ENCODE data around the gene BACE2. TPM values are rescaled to one million over a fixed set of nuclear protein-coding genes. Genes with fewer than 3 reads are reported as not detected.
A peak's percentile ranks its signal among the peaks of the same experiment; 100 is the strongest.

Gene BACE2
- total and polyA plus RNA-seq, 4 donors: 9.2 to 36.0 (median 28.2) TPM

- Histone ChIP-seq H3K36me3 (ENCODE audit: control insufficient read depth, insufficient read depth, low read length) (no peaks in the 10 kb centered on the region), H3K27ac (ENCODE audit: low read depth, low read length) (no peak overlapping the region), H3K4me1 (ENCODE audit: control insufficient read depth, insufficient read depth, low read length) (peaks cover 3% of the 10 kb centered on the region), H3K27me3 (ENCODE audit: control insufficient read depth, insufficient read depth, low read length) (no peaks in the 10 kb centered on the region), H3K9me3 (ENCODE audit: control insufficient read depth, insufficient read depth, low read length) (no peaks in the 10 kb centered on the region), H3K4me3 (ENCODE audit: low read depth, low read length) (no peak overlapping the region)
- WGBS (ENCODE audit: insufficient coverage): 63% methylated on average over 13 of the region's 13 CpGs
- peak in 1 of 6 donors; percentile 59 for DNase-seq (ENCODE audit: low read depth in 4 of 6, low spot score in 6 of 6)
Measured at GRCh38 chr21:41147096-41147978, 20.6 kb upstream of the BACE2 start.

- no peak overlapping the region for H3K27ac ChIP-seq (ENCODE audit: low read depth, low read length)
- DNase-seq (ENCODE audit: low read depth in 4 of 6, low spot score in 6 of 6): no peak
- H3K9me3 ChIP-seq (ENCODE audit: control insufficient read depth, insufficient read depth, low read length): no peaks in the 10 kb centered on the region
- H3K36me3 ChIP-seq (ENCODE audit: control insufficient read depth, insufficient read depth, low read length): no peaks in the 10 kb centered on the region
- H3K4me3 ChIP-seq (ENCODE audit: low read depth, low read length): no peak overlapping the region
- WGBS (ENCODE audit: insufficient coverage): no CpG with 5 or more reads among the region's 6 CpGs
- no peaks in the 10 kb centered on the region for H3K4me1 ChIP-seq (ENCODE audit: control insufficient read depth, insufficient read depth, low read length)
- H3K27me3 ChIP-seq (ENCODE audit: control insufficient read depth, insufficient read depth, low read length): no peaks in the 10 kb centered on the region
Measured at GRCh38 chr21:41147979-41148355, 20.0 kb upstream of the BACE2 start.

DNA sequence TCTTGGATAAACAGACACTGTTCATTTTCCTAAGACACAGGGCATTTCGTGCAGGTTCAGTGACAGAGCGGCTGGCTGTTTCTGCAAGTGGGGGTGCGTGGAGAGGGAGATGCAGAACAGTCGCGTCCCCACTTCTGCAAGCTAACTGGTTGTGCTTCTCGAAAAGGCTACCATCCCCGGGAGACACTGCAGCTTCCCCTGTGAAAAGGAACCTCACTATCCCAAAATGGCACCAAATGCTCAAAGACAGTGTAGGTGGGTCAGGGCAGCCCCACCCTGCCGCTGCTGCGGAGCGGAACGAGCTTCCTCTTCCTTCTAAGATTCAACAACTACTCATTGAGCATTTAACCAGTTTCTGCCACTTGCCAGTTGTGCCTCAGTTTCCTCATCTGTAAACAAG, 19.2 kb upstream of the BACE2 start:
- no peaks in the 10 kb centered on the region for H3K36me3 ChIP-seq (ENCODE audit: control insufficient read depth, insufficient read depth, low read length)
- no peaks in the 10 kb centered on the region for H3K4me1 ChIP-seq (ENCODE audit: control insufficient read depth, insufficient read depth, low read length)
- 95% methylated on average over 6 of the region's 11 CpGs for WGBS (ENCODE audit: insufficient coverage)
- H3K27ac ChIP-seq (ENCODE audit: low read depth, low read length): no peak overlapping the region
- DNase-seq (ENCODE audit: low read depth in 4 of 6, low spot score in 6 of 6): no peak
- no peaks in the 10 kb centered on the region for H3K9me3 ChIP-seq (ENCODE audit: control insufficient read depth, insufficient read depth, low read length)
- H3K27me3 ChIP-seq (ENCODE audit: control insufficient read depth, insufficient read depth, low read length): no peaks in the 10 kb centered on the region
- H3K4me3 ChIP-seq (ENCODE audit: low read depth, low read length): no peak overlapping the region

- DNase-seq (ENCODE audit: low read depth in 4 of 6, low spot score in 6 of 6): no peak
- H3K4me3 ChIP-seq (ENCODE audit: low read depth, low read length): no peak overlapping the region
- no peak overlapping the region for H3K27ac ChIP-seq (ENCODE audit: low read depth, low read length)
- 74% methylated on average over 6 of the region's 6 CpGs for WGBS (ENCODE audit: insufficient coverage)
- H3K9me3 ChIP-seq (ENCODE audit: control insufficient read depth, insufficient read depth, low read length): no peaks in the 10 kb centered on the region
- H3K4me1 ChIP-seq (ENCODE audit: control insufficient read depth, insufficient read depth, low read length): no peaks in the 10 kb centered on the region
- no peaks in the 10 kb centered on the region for H3K36me3 ChIP-seq (ENCODE audit: control insufficient read depth, insufficient read depth, low read length)
- H3K27me3 ChIP-seq (ENCODE audit: control insufficient read depth, insufficient read depth, low read length): no peaks in the 10 kb centered on the region
Measured at GRCh38 chr21:41149199-41149598, 18.8 kb upstream of the BACE2 start.

DNA sequence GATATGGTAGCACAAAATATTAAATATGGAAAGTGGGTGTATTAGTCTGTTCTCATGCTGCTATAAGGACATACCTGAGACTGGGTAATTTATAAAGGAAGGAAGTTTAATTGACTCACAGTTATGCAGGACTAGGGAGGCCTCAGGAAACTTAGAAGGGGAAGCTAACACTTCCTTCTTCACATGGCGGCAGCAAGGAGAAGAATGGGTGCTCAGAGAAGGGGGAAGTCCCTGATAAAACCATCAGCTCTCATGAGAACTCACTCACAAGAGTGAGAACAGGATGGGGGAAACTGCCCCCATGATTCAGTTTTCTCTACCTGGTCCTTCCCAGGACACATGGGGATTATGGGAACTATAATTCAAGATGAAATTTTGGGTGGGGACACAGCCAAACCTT, 15.8 kb upstream of the BACE2 start:
- Histone ChIP-seq H3K4me1 (ENCODE audit: control insufficient read depth, insufficient read depth, low read length) (no peaks in the 10 kb centered on the region), H3K9me3 (ENCODE audit: control insufficient read depth, insufficient read depth, low read length) (no peaks in the 10 kb centered on the region), H3K36me3 (ENCODE audit: control insufficient read depth, insufficient read depth, low read length) (no peaks in the 10 kb centered on the region), H3K27me3 (ENCODE audit: control insufficient read depth, insufficient read depth, low read length) (no peaks in the 10 kb centered on the region), H3K4me3 (ENCODE audit: low read depth, low read length) (no peak overlapping the region), H3K27ac (ENCODE audit: low read depth, low read length) (no peak overlapping the region)
- DNase-seq (ENCODE audit: low read depth in 4 of 6, low spot score in 6 of 6): no peak
- WGBS (ENCODE audit: insufficient coverage): no CpG with 5 or more reads among the region's 1 CpG

- Histone ChIP-seq H3K36me3 (ENCODE audit: control insufficient read depth, insufficient read depth, low read length) (no peaks in the 10 kb centered on the region), H3K9me3 (ENCODE audit: control insufficient read depth, insufficient read depth, low read length) (no peaks in the 10 kb centered on the region), H3K4me3 (ENCODE audit: low read depth, low read length) (no peak overlapping the region), H3K4me1 (ENCODE audit: control insufficient read depth, insufficient read depth, low read length) (no peaks in the 10 kb centered on the region), H3K27me3 (ENCODE audit: control insufficient read depth, insufficient read depth, low read length) (no peaks in the 10 kb centered on the region), H3K27ac (ENCODE audit: low read depth, low read length) (no peak overlapping the region)
- no peak for DNase-seq (ENCODE audit: low read depth in 4 of 6, low spot score in 6 of 6)
Measured at GRCh38 chr21:41153443-41153842, 14.5 kb upstream of the BACE2 start.

- H3K4me1 ChIP-seq (ENCODE audit: control insufficient read depth, insufficient read depth, low read length): no peaks in the 10 kb centered on the region
- no peak overlapping the region for H3K4me3 ChIP-seq (ENCODE audit: low read depth, low read length)
- no peaks in the 10 kb centered on the region for H3K36me3 ChIP-seq (ENCODE audit: control insufficient read depth, insufficient read depth, low read length)
- H3K27ac ChIP-seq (ENCODE audit: low read depth, low read length): no peak overlapping the region
- no peaks in the 10 kb centered on the region for H3K27me3 ChIP-seq (ENCODE audit: control insufficient read depth, insufficient read depth, low read length)
- H3K9me3 ChIP-seq (ENCODE audit: control insufficient read depth, insufficient read depth, low read length): no peaks in the 10 kb centered on the region
- DNase-seq (ENCODE audit: low read depth in 4 of 6, low spot score in 6 of 6): no peak
- no CpG with 5 or more reads among the region's 5 CpGs for WGBS (ENCODE audit: insufficient coverage)
Measured at GRCh38 chr21:41156142-41156541, 11.8 kb upstream of the BACE2 start.

DNA sequence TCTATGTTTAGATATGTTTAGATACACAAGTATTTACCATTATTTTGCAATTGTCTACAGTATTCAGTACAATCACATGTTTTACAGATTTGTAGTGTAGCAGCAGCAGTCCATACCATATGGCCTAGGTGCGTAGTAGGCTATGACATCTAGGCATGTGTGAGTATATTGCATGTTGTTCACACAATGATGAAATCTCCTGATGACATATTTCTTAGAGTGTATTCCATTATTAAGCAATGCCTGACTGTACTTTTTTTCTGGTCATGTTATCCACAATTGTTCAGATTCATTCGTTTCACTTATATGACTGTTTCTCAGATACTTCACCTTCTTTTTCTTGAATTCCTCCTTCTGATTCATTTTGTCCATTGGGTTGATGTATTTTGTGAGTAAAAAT, 9.9 kb upstream of the BACE2 start:
- Histone ChIP-seq H3K36me3 (ENCODE audit: control insufficient read depth, insufficient read depth, low read length) (no peaks in the 10 kb centered on the region), H3K4me3 (ENCODE audit: low read depth, low read length) (no peak overlapping the region), H3K4me1 (ENCODE audit: control insufficient read depth, insufficient read depth, low read length) (no peaks in the 10 kb centered on the region), H3K27me3 (ENCODE audit: control insufficient read depth, insufficient read depth, low read length) (no peaks in the 10 kb centered on the region), H3K27ac (ENCODE audit: low read depth, low read length) (no peak overlapping the region), H3K9me3 (ENCODE audit: control insufficient read depth, insufficient read depth, low read length) (no peaks in the 10 kb centered on the region)
- no CpG with 5 or more reads among the region's 2 CpGs for WGBS (ENCODE audit: insufficient coverage)
- no peak for DNase-seq (ENCODE audit: low read depth in 4 of 6, low spot score in 6 of 6)

GRCh38 chr21:41160036-41160435, 7.9 kb upstream of the BACE2 start:
- Histone ChIP-seq H3K27ac (ENCODE audit: low read depth, low read length) (no peak overlapping the region), H3K4me1 (ENCODE audit: control insufficient read depth, insufficient read depth, low read length) (no peaks in the 10 kb centered on the region), H3K4me3 (ENCODE audit: low read depth, low read length) (no peak overlapping the region), H3K9me3 (ENCODE audit: control insufficient read depth, insufficient read depth, low read length) (no peaks in the 10 kb centered on the region), H3K27me3 (ENCODE audit: control insufficient read depth, insufficient read depth, low read length) (no peaks in the 10 kb centered on the region), H3K36me3 (ENCODE audit: control insufficient read depth, insufficient read depth, low read length) (no peaks in the 10 kb centered on the region)
- WGBS (ENCODE audit: insufficient coverage): 48% methylated on average over 2 of the region's 5 CpGs
- no peak for DNase-seq (ENCODE audit: low read depth in 4 of 6, low spot score in 6 of 6)

DNA sequence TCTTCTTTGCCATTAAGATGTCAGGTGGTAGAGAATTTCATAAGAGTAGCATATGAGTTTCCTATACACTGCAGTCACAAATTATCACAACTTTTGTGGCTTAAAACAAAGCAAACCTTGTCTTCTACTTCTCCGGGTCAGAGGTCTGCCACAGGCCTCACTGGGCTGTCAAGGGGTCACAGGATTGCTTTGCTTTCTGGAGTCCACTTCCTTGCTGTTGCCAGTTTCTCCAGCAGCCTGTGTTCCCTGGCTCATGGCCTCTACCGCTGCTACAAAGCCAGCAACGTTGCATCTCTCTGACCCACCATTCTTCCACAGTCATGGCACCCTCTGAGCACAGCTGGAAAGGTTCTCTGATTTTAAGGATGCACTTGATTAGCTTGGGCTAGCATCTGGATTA, 6.5 kb upstream of the BACE2 start:
- no peaks in the 10 kb centered on the region for H3K4me1 ChIP-seq (ENCODE audit: control insufficient read depth, insufficient read depth, low read length)
- no peak overlapping the region for H3K4me3 ChIP-seq (ENCODE audit: low read depth, low read length)
- H3K27me3 ChIP-seq (ENCODE audit: control insufficient read depth, insufficient read depth, low read length): no peaks in the 10 kb centered on the region
- no peaks in the 10 kb centered on the region for H3K9me3 ChIP-seq (ENCODE audit: control insufficient read depth, insufficient read depth, low read length)
- H3K36me3 ChIP-seq (ENCODE audit: control insufficient read depth, insufficient read depth, low read length): no peaks in the 10 kb centered on the region
- WGBS (ENCODE audit: insufficient coverage): 60% methylated on average over 2 of the region's 3 CpGs
- DNase-seq (ENCODE audit: low read depth in 4 of 6, low spot score in 6 of 6): no peak
- H3K27ac ChIP-seq (ENCODE audit: low read depth, low read length): no peak overlapping the region
